GM18868 (cell line): ENCODE data around the gene MED27.

Experiments used
- ATAC-seq: cut with Tn5 transposase; IDR thresholded peaks from one replicate; pipeline ENCODE4 v1.9.1; 2021; ENCODE audit warnings: mild to moderate bottlenecking, moderate library complexity; ENCODE audit not compliant: unreplicated experiment

MED27 gene

GRCh38 chr9:132002643-132003318, 76.9 kb downstream of the MED27 start:
- ATAC-seq, result no peak

GRCh38 chr9:132001567-132001966, 78.1 kb downstream of the MED27 start:
- no peak for ATAC-seq

- no peak for ATAC-seq
Observed at GRCh38 chr9:132000659-132001058, 79.0 kb downstream of the MED27 start.

GRCh38 chr9:131999692-132000551, 79.7 kb downstream of the MED27 start:
- no peak for ATAC-seq

- ATAC-seq, result no peak
Observed at GRCh38 chr9:131997779-131998178, 81.9 kb downstream of the MED27 start.

- ATAC-seq, result no peak
Observed at GRCh38 chr9:131997076-131997475, 82.6 kb downstream of the MED27 start.

- ATAC-seq, result no peak
Observed at GRCh38 chr9:131995382-131995781, 84.3 kb downstream of the MED27 start.

GRCh38 chr9:131994364-131995125, 85.1 kb downstream of the MED27 start:
- no peak for ATAC-seq

GRCh38 chr9:131992906-131993657, 86.6 kb downstream of the MED27 start:
- no peak for ATAC-seq

GRCh38 chr9:131987232-131987631, 92.4 kb downstream of the MED27 start:
- ATAC-seq, result no peak

- ATAC-seq, result no peak
Observed at GRCh38 chr9:131986576-131986975, 93.1 kb downstream of the MED27 start.

- ATAC-seq, result no peak
Observed at GRCh38 chr9:131986089-131986488, 93.6 kb downstream of the MED27 start.

GRCh38 chr9:131984564-131984963, 95.1 kb downstream of the MED27 start:
- no peak for ATAC-seq

GRCh38 chr9:131982671-131983239, 96.9 kb downstream of the MED27 start:
- ATAC-seq, result no peak

GRCh38 chr9:131982102-131982501, 97.6 kb downstream of the MED27 start:
- ATAC-seq, result no peak

- no peak for ATAC-seq
Observed at GRCh38 chr9:131981116-131981776, 98.4 kb downstream of the MED27 start.

- no peak for ATAC-seq
Observed at GRCh38 chr9:131980267-131981016, 99.2 kb downstream of the MED27 start.

GRCh38 chr9:131977109-131977838, 102.4 kb downstream of the MED27 start:
- no peak for ATAC-seq
